Neural cell (in vitro differentiated cells): ENCODE results near the gene NOP10. TPM values are rescaled to one million over a fixed set of nuclear protein-coding genes. Genes with fewer than 3 reads are reported as not detected.

Experiments used
- H2AFZ ChIP-seq: fragments of 200-600, 300-800 bp; sonication (generic), shearing (Covaris generic); 2 replicates; pipeline ENCODE4 v1.6.0; 2014; ENCODE audit warnings: low read depth, mild to moderate bottlenecking, antibody characterized with exemption, low read length, moderate library complexity
- H3F3A ChIP-seq: fragments of 200-600 bp; shearing (Covaris generic); 2 replicates; pipeline ENCODE4 v1.6.1; 2016; ENCODE audit warnings: mild to moderate bottlenecking, moderate library complexity, mixed read lengths, antibody characterized with exemption, low read length; ENCODE audit not compliant: insufficient read depth, poor library complexity, severe bottlenecking
- H3K27ac ChIP-seq: fragments of 200-600, 300-800 bp; sonication (generic), shearing (Covaris generic); 2 replicates; pipeline ENCODE4 v1.5.1; 2014; ENCODE audit warnings: mild to moderate bottlenecking, low read length, moderate library complexity
- H3K27me3 ChIP-seq: fragments of 300-800, 200-600 bp; sonication (generic), shearing (Covaris generic); 2 replicates; pipeline ENCODE4 v1.6.0; 2014; ENCODE audit warnings: mild to moderate bottlenecking, low read depth, low read length, moderate library complexity; ENCODE audit not compliant: insufficient read depth
- H3K36me3 ChIP-seq: fragments of 300-800, 200-600 bp; sonication (generic), shearing (Covaris generic); 2 replicates; pipeline ENCODE4 v1.5.1; 2014; ENCODE audit warnings: mild to moderate bottlenecking, antibody characterized with exemption, low read length, moderate library complexity; ENCODE audit not compliant: insufficient read depth
- H3K4me2 ChIP-seq: fragments of 300-800, 200-600 bp; sonication (generic), shearing (Covaris generic); 2 replicates; pipeline ENCODE4 v1.6.0; 2014; ENCODE audit warnings: mild to moderate bottlenecking, low read length
- H3K4me3 ChIP-seq: fragments of 300-800, 200-600 bp; sonication (generic), shearing (Covaris generic); 2 replicates; pipeline ENCODE4 v1.5.1; 2014; ENCODE audit warnings: mild to moderate bottlenecking, low read length, moderate library complexity
- H3K79me2 ChIP-seq: fragments of 200-600 bp; shearing (Covaris generic); replicated peaks from 2 replicates; pipeline ENCODE4 v1.6.0; 2014; ENCODE audit warnings: mild to moderate bottlenecking, low read length, moderate library complexity; ENCODE audit not compliant: insufficient read depth
- H3K9ac ChIP-seq: fragments of 300-800, 200-600 bp; sonication (generic), shearing (Covaris generic); 2 replicates; pipeline ENCODE4 v1.6.1; 2016; ENCODE audit warnings: mild to moderate bottlenecking, low read length, mixed read lengths
- H3K9me2 ChIP-seq: fragments of 200-600 bp; shearing (Covaris generic); 2 replicates; pipeline ENCODE4 v1.6.1; 2016; ENCODE audit warnings: mild to moderate bottlenecking, low read length, mixed read lengths; ENCODE audit not compliant: insufficient read depth
- H3K9me3 ChIP-seq: fragments of 200-600, 300-800 bp; sonication (generic), shearing (Covaris generic); 2 replicates; pipeline ENCODE4 v1.6.1; 2016; ENCODE audit warnings: mild to moderate bottlenecking, mixed run types, low read length, moderate library complexity, mixed read lengths
- H4K20me1 ChIP-seq: fragments of 200-600 bp; shearing (Covaris generic); 2 replicates; pipeline ENCODE4 v1.6.1; 2016; ENCODE audit warnings: mild to moderate bottlenecking, mixed run types; ENCODE audit not compliant: insufficient read depth
- EP300 ChIP-seq: fragments of 450-650 bp; conservative IDR thresholded peaks from 2 replicates; pipeline ENCODE4 v1.6.1; 2014; ENCODE audit warnings: antibody characterized with exemption, mild to moderate bottlenecking, moderate library complexity; ENCODE audit not compliant: poor library complexity, severe bottlenecking
- EZH2 ChIP-seq: fragments of 200-600, 300-800 bp; shearing (Covaris generic), sonication (generic); IDR thresholded peaks from 2 replicates; pipeline ENCODE4 v1.6.1; 2014; ENCODE audit warnings: antibody characterized with exemption, low read length, borderline replicate concordance, mild to moderate bottlenecking; ENCODE audit not compliant: insufficient read depth, poor library complexity, severe bottlenecking
- MXI1 ChIP-seq: fragments of 450-650 bp; conservative IDR thresholded peaks from 2 replicates; pipeline ENCODE4 v1.6.1; 2014; ENCODE audit warnings: antibody characterized with exemption, mild to moderate bottlenecking; ENCODE audit not compliant: poor library complexity, severe bottlenecking
- POLR2AphosphoS5 ChIP-seq: IDR thresholded peaks from 2 replicates; pipeline ENCODE4 v1.6.1; 2012
- RAD21 ChIP-seq: fragments of 450-650 bp; conservative IDR thresholded peaks from 2 replicates; pipeline ENCODE4 v1.6.1; 2014; ENCODE audit warnings: antibody characterized with exemption, mild to moderate bottlenecking, moderate library complexity
- SMC3 ChIP-seq: fragments of 450-650 bp; conservative IDR thresholded peaks from 2 replicates; pipeline ENCODE4 v1.6.1; 2014; ENCODE audit warnings: antibody characterized with exemption, mild to moderate bottlenecking, moderate library complexity; ENCODE audit not compliant: poor library complexity
- TAF1 ChIP-seq: IDR thresholded peaks from 2 replicates; pipeline ENCODE4 v1.6.1; 2012; ENCODE audit warnings: low read depth
- polyA plus RNA-seq: library from polyadenylated mRNA; depleted of rRNA; stranded (reverse); fragments of >200 nt; gene quantifications from 2 replicates; pipeline ENCODE4 v1.2.3, GENCODE V29; 2014
- TF ChIP-seq, protein P1 (sequence below): fragments of 450-650 bp; IDR thresholded peaks from 2 replicates; pipeline ENCODE4 v1.5.1; 2014; ENCODE audit warnings: antibody characterized with exemption, mild to moderate bottlenecking, moderate library complexity; ENCODE audit not compliant: poor library complexity, severe bottlenecking
- TF ChIP-seq, protein P2 (sequence below): IDR thresholded peaks from 2 replicates; pipeline ENCODE4 v1.6.1; 2012; ENCODE audit warnings: borderline replicate concordance

The NOP10 gene
- polyA plus RNA-seq, 1 donor from 2014 or later, result 263 TPM

DNA sequence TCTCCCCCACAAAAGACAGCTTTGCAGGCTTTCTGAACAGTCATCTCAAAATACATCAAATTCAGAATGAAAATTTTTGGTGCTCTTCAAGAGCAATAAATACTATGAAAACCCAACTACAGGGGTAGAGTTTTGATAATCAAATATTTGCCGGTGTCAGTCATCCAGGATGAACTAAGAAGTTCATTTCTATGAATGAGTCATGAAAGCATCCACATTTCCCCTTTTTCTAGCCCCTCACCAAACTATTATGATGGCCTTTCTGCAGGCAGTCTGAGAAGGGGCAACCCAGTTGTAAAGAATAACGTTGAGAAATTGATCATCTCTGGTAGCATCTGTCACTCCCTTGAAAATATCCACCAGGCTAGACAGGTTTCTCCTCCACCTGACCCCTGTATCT, 27.2 kb upstream of the NOP10 start:
- Histone ChIP-seq H3K36me3 (no peaks in the 10 kb centered on the region), H3K9me2 (no peaks in the 10 kb centered on the region), H3K27ac (no peak overlapping the region), H3K79me2 (peaks cover 4% of the 10 kb centered on the region), H3K4me2 (no peak overlapping the region), H3K9me3 (no peaks in the 10 kb centered on the region), H4K20me1 (no peaks in the 10 kb centered on the region), H3F3A (peaks cover 7% of the 10 kb centered on the region), H3K27me3 (no peaks in the 10 kb centered on the region), H2AFZ (no peak overlapping the region), H3K9ac (no peak overlapping the region), H3K4me3 (no peak overlapping the region)
- TF ChIP-seq SMC3, result no peak
- no peak for TF ChIP-seq EP300
- no peak for TF ChIP-seq RAD21
- no peak for TF ChIP-seq POLR2AphosphoS5
- TF ChIP-seq MXI1, result no peak
- TF ChIP-seq, protein P1, sequence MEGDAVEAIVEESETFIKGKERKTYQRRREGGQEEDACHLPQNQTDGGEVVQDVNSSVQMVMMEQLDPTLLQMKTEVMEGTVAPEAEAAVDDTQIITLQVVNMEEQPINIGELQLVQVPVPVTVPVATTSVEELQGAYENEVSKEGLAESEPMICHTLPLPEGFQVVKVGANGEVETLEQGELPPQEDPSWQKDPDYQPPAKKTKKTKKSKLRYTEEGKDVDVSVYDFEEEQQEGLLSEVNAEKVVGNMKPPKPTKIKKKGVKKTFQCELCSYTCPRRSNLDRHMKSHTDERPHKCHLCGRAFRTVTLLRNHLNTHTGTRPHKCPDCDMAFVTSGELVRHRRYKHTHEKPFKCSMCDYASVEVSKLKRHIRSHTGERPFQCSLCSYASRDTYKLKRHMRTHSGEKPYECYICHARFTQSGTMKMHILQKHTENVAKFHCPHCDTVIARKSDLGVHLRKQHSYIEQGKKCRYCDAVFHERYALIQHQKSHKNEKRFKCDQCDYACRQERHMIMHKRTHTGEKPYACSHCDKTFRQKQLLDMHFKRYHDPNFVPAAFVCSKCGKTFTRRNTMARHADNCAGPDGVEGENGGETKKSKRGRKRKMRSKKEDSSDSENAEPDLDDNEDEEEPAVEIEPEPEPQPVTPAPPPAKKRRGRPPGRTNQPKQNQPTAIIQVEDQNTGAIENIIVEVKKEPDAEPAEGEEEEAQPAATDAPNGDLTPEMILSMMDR, result no peak
- no peak for TF ChIP-seq TAF1
- TF ChIP-seq, protein P2, sequence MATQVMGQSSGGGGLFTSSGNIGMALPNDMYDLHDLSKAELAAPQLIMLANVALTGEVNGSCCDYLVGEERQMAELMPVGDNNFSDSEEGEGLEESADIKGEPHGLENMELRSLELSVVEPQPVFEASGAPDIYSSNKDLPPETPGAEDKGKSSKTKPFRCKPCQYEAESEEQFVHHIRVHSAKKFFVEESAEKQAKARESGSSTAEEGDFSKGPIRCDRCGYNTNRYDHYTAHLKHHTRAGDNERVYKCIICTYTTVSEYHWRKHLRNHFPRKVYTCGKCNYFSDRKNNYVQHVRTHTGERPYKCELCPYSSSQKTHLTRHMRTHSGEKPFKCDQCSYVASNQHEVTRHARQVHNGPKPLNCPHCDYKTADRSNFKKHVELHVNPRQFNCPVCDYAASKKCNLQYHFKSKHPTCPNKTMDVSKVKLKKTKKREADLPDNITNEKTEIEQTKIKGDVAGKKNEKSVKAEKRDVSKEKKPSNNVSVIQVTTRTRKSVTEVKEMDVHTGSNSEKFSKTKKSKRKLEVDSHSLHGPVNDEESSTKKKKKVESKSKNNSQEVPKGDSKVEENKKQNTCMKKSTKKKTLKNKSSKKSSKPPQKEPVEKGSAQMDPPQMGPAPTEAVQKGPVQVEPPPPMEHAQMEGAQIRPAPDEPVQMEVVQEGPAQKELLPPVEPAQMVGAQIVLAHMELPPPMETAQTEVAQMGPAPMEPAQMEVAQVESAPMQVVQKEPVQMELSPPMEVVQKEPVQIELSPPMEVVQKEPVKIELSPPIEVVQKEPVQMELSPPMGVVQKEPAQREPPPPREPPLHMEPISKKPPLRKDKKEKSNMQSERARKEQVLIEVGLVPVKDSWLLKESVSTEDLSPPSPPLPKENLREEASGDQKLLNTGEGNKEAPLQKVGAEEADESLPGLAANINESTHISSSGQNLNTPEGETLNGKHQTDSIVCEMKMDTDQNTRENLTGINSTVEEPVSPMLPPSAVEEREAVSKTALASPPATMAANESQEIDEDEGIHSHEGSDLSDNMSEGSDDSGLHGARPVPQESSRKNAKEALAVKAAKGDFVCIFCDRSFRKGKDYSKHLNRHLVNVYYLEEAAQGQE, result no peak
- TF ChIP-seq EZH2, result no peak

DNA sequence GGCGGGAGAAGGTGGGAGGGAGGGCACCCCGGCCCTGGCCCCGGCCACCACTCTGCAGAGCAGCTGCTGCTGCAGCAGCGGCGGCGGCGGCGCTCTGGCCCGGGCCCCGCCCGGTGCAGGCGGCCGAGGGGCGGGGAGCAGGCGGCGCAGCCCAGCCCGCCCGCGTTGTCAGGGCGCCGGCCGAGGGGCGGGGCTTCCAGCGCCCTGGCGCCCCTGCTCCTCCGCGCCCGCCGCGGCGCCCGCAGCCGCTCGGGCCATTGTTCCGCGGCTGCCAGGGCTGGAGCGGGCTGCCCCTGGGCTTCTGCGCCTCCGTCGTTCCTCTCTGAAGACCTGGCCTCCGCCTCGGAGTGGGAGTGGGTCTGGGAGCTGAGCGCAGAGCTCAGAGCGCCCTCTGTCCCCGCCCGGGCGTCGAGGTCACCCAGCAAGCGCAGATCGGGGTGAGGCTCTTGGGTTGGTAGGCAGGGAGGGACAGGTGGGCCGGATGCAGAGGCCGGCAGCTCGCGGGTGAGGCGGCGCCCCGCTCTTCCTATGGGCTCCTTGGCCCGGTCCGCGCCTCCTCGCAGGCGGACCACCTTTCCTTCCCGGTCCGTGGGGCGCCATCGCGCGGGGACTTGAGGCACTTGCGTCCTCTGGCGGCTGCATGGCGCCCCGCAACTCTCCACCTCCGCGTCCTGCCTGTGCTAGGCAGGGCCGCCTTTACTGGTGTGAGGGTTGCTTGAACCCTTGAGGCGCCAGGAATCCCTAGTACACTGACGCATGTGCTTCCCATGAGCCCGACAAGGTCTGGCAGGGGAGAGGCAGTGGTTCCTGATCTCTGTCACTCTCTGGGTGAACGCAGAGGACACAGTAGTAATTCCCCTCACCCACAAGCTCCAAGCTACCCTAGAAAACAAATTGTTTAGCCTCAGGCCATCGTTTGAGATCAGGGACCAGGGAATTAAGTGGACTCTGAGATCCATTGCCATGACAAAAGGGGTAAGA, 24.5 kb upstream of the NOP10 start, which contains the start of gene LPCAT4:
Gene LPCAT4 (minus strand): TSS at position 96 of the 981 bp plus-strand sequence. CDS start 96 bp downstream, outside the sequence.
- peak within 1 kb of the TSS; percentile 96 for H2AFZ ChIP-seq
- no peaks in the 10 kb centered on the region for H3K27me3 ChIP-seq
- H3K27ac ChIP-seq, result peak within 1 kb of the TSS; percentile 99
- H3K4me2 ChIP-seq, result peak within 1 kb of the TSS; percentile 93
- no peaks in the 10 kb centered on the region for H3K9me3 ChIP-seq
- H3K9me2 ChIP-seq, result no peaks in the 10 kb centered on the region
- H3K36me3 ChIP-seq, result no peaks in the 10 kb centered on the region
- H3F3A ChIP-seq, result peaks cover 7% of the 10 kb centered on the region
- no peaks in the 10 kb centered on the region for H4K20me1 ChIP-seq
- TF ChIP-seq POLR2AphosphoS5 (peak; percentile 89), EZH2 (no peak), RAD21 (peak; percentile 86), EP300 (peak; percentile 66), MXI1 (peak; percentile 82), SMC3 (peak; percentile 94), TAF1 (peak; percentile 81)
- TF ChIP-seq, protein P2, result peak; percentile 92
- TF ChIP-seq, protein P1, result peak; percentile 99
- H3K9ac ChIP-seq, result peak within 1 kb of the TSS; percentile 100
- peaks cover 8% of the 10 kb centered on the region for H3K79me2 ChIP-seq
- H3K4me3 ChIP-seq, result peak within 1 kb of the TSS; percentile 93
